ENCODE results near the gene NEUROD1. TPM values are rescaled to one million over a fixed set of nuclear protein-coding genes. Genes with fewer than 3 reads are reported as not detected.

NEUROD1 gene
- total and polyA plus RNA-seq, 9 of the 15 experiments (the other 6 are each of a cell fraction or from before 2014, with no cell fraction given), result not detected

GRCh38 chr2:181697126-181697525 is 16.8 kb upstream of the NEUROD1 start:
- Histone ChIP-seq H3K27ac (ENCODE audit: extremely low read depth, low read depth, low read length) (no peak overlapping the region), H3K4me2 (ENCODE audit: insufficient read depth, low read length) (no peak overlapping the region), H4K20me1 (replicated peaks; ENCODE audit: control insufficient read depth, insufficient read depth, low read length) (no peaks in the 10 kb centered on the region), H3K36me3 (ENCODE audit: control insufficient read depth, insufficient read depth, low read length) (no peaks in the 10 kb centered on the region), H3K4me3 (no peak overlapping the region), H2AFZ (ENCODE audit: low read depth, low read length) (no peak overlapping the region), H3K9me1 (ENCODE audit: control insufficient read depth, insufficient read depth, low read length) (no peaks in the 10 kb centered on the region), H3K9ac (ENCODE audit: insufficient read depth in 1 of 2, low read depth in 2 of 2, low read length in 2 of 2) (no peak overlapping the region), H3K27me3 (ENCODE audit: control insufficient read depth in 2 of 2, insufficient read depth in 2 of 2, low read length in 2 of 2) (no peaks in the 10 kb centered on the region), H3K79me2 (ENCODE audit: control insufficient read depth, insufficient read depth, low read length) (no peaks in the 10 kb centered on the region), H3K9me3 (replicated peaks; ENCODE audit: control insufficient read depth, insufficient read depth, low read depth, low read length) (no peaks in the 10 kb centered on the region), H3K4me1 (replicated peaks in 1 of 2; ENCODE audit: control insufficient read depth in 2 of 2, insufficient read depth in 2 of 2, low read length in 2 of 2) (no peaks in the 10 kb centered on the region)
- 0% methylated on average over 6 of the region's 6 CpGs for whole genome bisulfite sequencing (ENCODE audit: insufficient coverage, low coverage, missing lambda C conversion rate)
- DNase-seq (ENCODE audit: extremely low read depth in 1 of 4, low spot score in 3 of 4), result no peak
- intact Hi-C loops (cut with micrococcal nuclease) (no loop called here), in situ Hi-C loops (cut with MboI) (no loop called here)
- no peak for ATAC-seq
- FAIRE-seq, result no peak
- CTCF ChIA-PET (ENCODE audit: low intra/inter-chr PET ratio), result no interaction called here
- no TSS peak for BruUV-seq (replicated peaks)
- POLR2A ChIA-PET, result no interaction called here
- TF ChIP-seq HSF4 (CRISPR knock-in tag; IDR thresholded peaks at IDR 0.05; ENCODE audit: borderline replicate concordance) (no peak), E2F6 (IDR thresholded peaks at IDR 0.05; ENCODE audit: borderline replicate concordance in 1 of 2, extremely low read depth in 1 of 2, insufficient read depth in 1 of 2, insufficient read length in 1 of 2, low read depth in 1 of 2, low read length in 1 of 2, poor library complexity in 1 of 2, severe bottlenecking in 1 of 2) (no peak), ZNF830 (CRISPR knock-in tag; IDR thresholded peaks at IDR 0.05) (no peak), CREB1 (IDR thresholded peaks at IDR 0.05) (no peak), CREB1 (CRISPR knock-in tag; IDR thresholded peaks at IDR 0.05) (no peak), MYBL2 (IDR thresholded peaks at IDR 0.05; ENCODE audit: low read depth) (no peak), MYBL2 (CRISPR knock-in tag; IDR thresholded peaks at IDR 0.05; ENCODE audit: borderline replicate concordance) (no peak), HDAC6 (IDR thresholded peaks at IDR 0.05; ENCODE audit: low read depth, low read length) (no peak), ZHX1 (conservative IDR thresholded peaks at IDR 0.05; ENCODE audit: low read length) (no peak), COPS2 (conservative IDR thresholded peaks at IDR 0.05) (no peak), PREB (CRISPR knock-in tag; IDR thresholded peaks at IDR 0.05) (no peak), ZNF449 (CRISPR knock-in tag; IDR thresholded peaks at IDR 0.05) (no peak), SPI1 (IDR thresholded peaks at IDR 0.05; ENCODE audit: borderline replicate concordance, low read depth, low read length) (no peak), ZNF589 (CRISPR knock-in tag; IDR thresholded peaks at IDR 0.05; ENCODE audit: low read depth) (no peak), E2F4 (CRISPR knock-in tag; IDR thresholded peaks at IDR 0.05; ENCODE audit: low read depth) (no peak)
